PC-3 (cell line): Measurements from ENCODE around the gene INS. TPM values are rescaled to one million over a fixed set of nuclear protein-coding genes. Genes with fewer than 3 reads are reported as not detected.

Experiments
- ATAC-seq: fragments of 200-7000 bp; cut with Tn5 transposase; 2 replicates; pipeline ENCODE4 v1.9.1; 2020; ENCODE audit warnings: mild to moderate bottlenecking, moderate library complexity
- BruUV-seq: library from RNA; stranded (reverse); fragments of 400-500 nt; replicated peaks from 2 replicates; lab custom pipeline; 2021; lab: Mats Ljungman, UMichigan
- CTCF ChIA-PET: fragments of 300-600 bp; sonication (Branson Sonifier 250); formaldehyde crosslinking; loops from one replicate; lab custom pipeline; 2022; ENCODE audit warnings: antibody characterized with exemption; lab: Charles Lee
- POLR2A ChIA-PET: fragments of 300-600 bp; sonication (Branson Sonifier 250); formaldehyde crosslinking; loops from one replicate; lab custom pipeline; 2022; ENCODE audit warnings: antibody characterized with exemption; ENCODE audit not compliant: unreplicated experiment; lab: Charles Lee
- DNase-seq: peaks from one replicate; pipeline ENCODE4 v3.0.0-alpha.2; 2015
- H2AFZ ChIP-seq: fragments of 300-600 bp; sonication (generic); 2 replicates; pipeline ENCODE4 v1.6.0; 2016; ENCODE audit warnings: antibody characterized with exemption, low read length
- H3F3A ChIP-seq: fragments of 300-600 bp; sonication (generic); one replicate; pipeline ENCODE4 v1.6.0; 2017; ENCODE audit warnings: antibody characterized with exemption, low read length, control low read depth, mild to moderate bottlenecking; ENCODE audit not compliant: unreplicated experiment
- H3K27ac ChIP-seq: fragments of 300-600 bp; sonication (generic); 2 replicates; pipeline ENCODE4 v1.5.1; 2016; ENCODE audit warnings: mild to moderate bottlenecking, low read length
- H3K27me3 ChIP-seq: fragments of 300-600 bp; sonication (generic); 2 replicates; pipeline ENCODE4 v1.6.1; 2016; ENCODE audit warnings: low read length, mixed read lengths
- H3K36me3 ChIP-seq: fragments of 300-600 bp; sonication (generic); 2 replicates; pipeline ENCODE4 v1.6.1; 2016; ENCODE audit warnings: low read depth, mixed run types, low read length, mixed read lengths
- H3K4me1 ChIP-seq: fragments of 300-600 bp; sonication (generic); 2 replicates; pipeline ENCODE4 v1.5.1; 2016; ENCODE audit warnings: low read length; ENCODE audit not compliant: insufficient read depth
- H3K4me2 ChIP-seq: fragments of 300-600 bp; sonication (generic); 2 replicates; pipeline ENCODE4 v1.6.0; 2016; ENCODE audit warnings: low read length
- H3K4me3 ChIP-seq: fragments of 300-600 bp; sonication (generic); 2 replicates; pipeline ENCODE4 v1.5.1; 2016; ENCODE audit warnings: mild to moderate bottlenecking, low read length, mixed read lengths
- H3K79me2 ChIP-seq: fragments of 300-600 bp; sonication (generic); 2 replicates; pipeline ENCODE4 v1.6.1; 2017; ENCODE audit warnings: low read length, mixed read lengths
- H3K9ac ChIP-seq: fragments of 300-600 bp; sonication (generic); 2 replicates; pipeline ENCODE4 v1.6.0; 2016; ENCODE audit warnings: mild to moderate bottlenecking, low read length
- H3K9me2 ChIP-seq: fragments of 300-600 bp; sonication (generic); replicated peaks from 2 replicates; pipeline ENCODE4 v1.6.1; 2016; ENCODE audit warnings: mixed run types, low read length, mixed read lengths
- H3K9me3 ChIP-seq: fragments of 300-600 bp; sonication (generic); 2 replicates; pipeline ENCODE4 v1.6.1; 2016; ENCODE audit warnings: low read length, mixed read lengths
- H4K20me1 ChIP-seq: fragments of 300-600 bp; sonication (generic); 2 replicates; pipeline ENCODE4 v1.6.1; 2016; ENCODE audit warnings: low read length, mixed read lengths
- EZH2 ChIP-seq: fragments of 300-600 bp; sonication (generic); IDR thresholded peaks from one replicate; pipeline ENCODE4 v1.6.1; 2017; ENCODE audit warnings: antibody characterized with exemption, mild to moderate bottlenecking, low read length; ENCODE audit not compliant: unreplicated experiment
- EZH2phosphoT487 ChIP-seq: fragments of 300-600 bp; sonication (generic); IDR thresholded peaks from 2 replicates; pipeline ENCODE4 v1.6.1; 2018; ENCODE audit warnings: mild to moderate bottlenecking, antibody characterized with exemption, low read length, borderline replicate concordance
- intact Hi-C: fragments of 100-400 bp; cut with micrococcal nuclease; formaldehyde crosslinking; loops from 2 replicates; pipeline ENCODE4 v1.9.0; 2023
- total RNA-seq: library from RNA; depleted of rRNA; stranded (reverse); fragments of >200 nt; gene quantifications from 2 replicates; pipeline ENCODE4 v1.2.3, GENCODE V29; 2014
- TF ChIP-seq, protein P1 (sequence below): fragments of 300-600 bp; sonication (generic); conservative IDR thresholded peaks from 2 replicates; pipeline ENCODE4 v1.5.1; 2017; ENCODE audit warnings: antibody characterized with exemption, low read depth, mild to moderate bottlenecking, low read length

Gene INS
- total RNA-seq, 1 experiment from 2014 or later, result not detected

GRCh38 chr11:2149460-2149859 lies 11.5 kb downstream of the INS start:
- no peak overlapping the region for H3K4me2 ChIP-seq
- no peaks in the 10 kb centered on the region for H3K9me2 ChIP-seq
- ATAC-seq, result no peak
- no peak overlapping the region for H2AFZ ChIP-seq
- BruUV-seq, result no TSS peak
- H3K4me1 ChIP-seq, result peaks cover 10% of the 10 kb centered on the region
- ChIA-PET POLR2A (no interaction called here), CTCF (interaction anchor here (0.6 to 3.7 kb wide), 3 partner anchors 72 to 193 kb away, joined by 6 to 54 read pairs (median 9); no protein-coding TSS in a partner anchor)
- no peak overlapping the region for H3K9ac ChIP-seq
- intact Hi-C loops, result no loop called here
- no peaks in the 10 kb centered on the region for H3K36me3 ChIP-seq
- peaks cover 39% of the 10 kb centered on the region for H3K27me3 ChIP-seq
- DNase-seq, result no peak
- no peaks in the 10 kb centered on the region for H3K9me3 ChIP-seq
- H4K20me1 ChIP-seq, result no peaks in the 10 kb centered on the region
- H3K4me3 ChIP-seq, result no peak overlapping the region
- no peak for TF ChIP-seq EZH2phosphoT487
- no peak for TF ChIP-seq EZH2
- TF ChIP-seq, protein P1, sequence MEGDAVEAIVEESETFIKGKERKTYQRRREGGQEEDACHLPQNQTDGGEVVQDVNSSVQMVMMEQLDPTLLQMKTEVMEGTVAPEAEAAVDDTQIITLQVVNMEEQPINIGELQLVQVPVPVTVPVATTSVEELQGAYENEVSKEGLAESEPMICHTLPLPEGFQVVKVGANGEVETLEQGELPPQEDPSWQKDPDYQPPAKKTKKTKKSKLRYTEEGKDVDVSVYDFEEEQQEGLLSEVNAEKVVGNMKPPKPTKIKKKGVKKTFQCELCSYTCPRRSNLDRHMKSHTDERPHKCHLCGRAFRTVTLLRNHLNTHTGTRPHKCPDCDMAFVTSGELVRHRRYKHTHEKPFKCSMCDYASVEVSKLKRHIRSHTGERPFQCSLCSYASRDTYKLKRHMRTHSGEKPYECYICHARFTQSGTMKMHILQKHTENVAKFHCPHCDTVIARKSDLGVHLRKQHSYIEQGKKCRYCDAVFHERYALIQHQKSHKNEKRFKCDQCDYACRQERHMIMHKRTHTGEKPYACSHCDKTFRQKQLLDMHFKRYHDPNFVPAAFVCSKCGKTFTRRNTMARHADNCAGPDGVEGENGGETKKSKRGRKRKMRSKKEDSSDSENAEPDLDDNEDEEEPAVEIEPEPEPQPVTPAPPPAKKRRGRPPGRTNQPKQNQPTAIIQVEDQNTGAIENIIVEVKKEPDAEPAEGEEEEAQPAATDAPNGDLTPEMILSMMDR, result no peak
- H3K27ac ChIP-seq, result no peak overlapping the region
- no peaks in the 10 kb centered on the region for H3F3A ChIP-seq
- H3K79me2 ChIP-seq, result no peaks in the 10 kb centered on the region

- Histone ChIP-seq H2AFZ (no peak overlapping the region), H3K4me1 (peaks cover 10% of the 10 kb centered on the region), H4K20me1 (no peaks in the 10 kb centered on the region), H3K27ac (no peak overlapping the region), H3K27me3 (peaks cover 48% of the 10 kb centered on the region), H3K79me2 (no peaks in the 10 kb centered on the region), H3K9ac (no peak overlapping the region), H3K36me3 (no peaks in the 10 kb centered on the region), H3K9me2 (no peaks in the 10 kb centered on the region), H3K4me2 (no peak overlapping the region), H3K4me3 (no peak overlapping the region), H3F3A (no peaks in the 10 kb centered on the region), H3K9me3 (no peaks in the 10 kb centered on the region)
- TF ChIP-seq EZH2phosphoT487 (no peak), EZH2 (no peak)
- TF ChIP-seq, protein P1, result no peak
- DNase-seq, result no peak
- intact Hi-C loops, result no loop called here
- BruUV-seq, result no TSS peak
- CTCF ChIA-PET, result interaction anchor here (3.7 kb wide), 1 partner anchor 111 kb away, joined by 54 read pairs; no protein-coding TSS in a partner anchor
- no peak for ATAC-seq
- POLR2A ChIA-PET, result no interaction called here
These were observed 12.4 kb downstream of the INS start for GRCh38 chr11:2148595-2148994.

GRCh38 chr11:2147391-2147790 lies 13.6 kb downstream of the INS start:
- ATAC-seq, result no peak
- CTCF ChIA-PET, result interaction anchor here (0.6 kb wide), 1 partner anchor 10 kb away, joined by 4 read pairs; no protein-coding TSS in a partner anchor
- DNase-seq, result no peak
- POLR2A ChIA-PET, result no interaction called here
- Histone ChIP-seq H3K4me2 (no peak overlapping the region), H4K20me1 (no peaks in the 10 kb centered on the region), H3K27me3 (peaks cover 51% of the 10 kb centered on the region), H3K4me1 (peaks cover 18% of the 10 kb centered on the region), H3K27ac (no peak overlapping the region), H3K9me3 (no peaks in the 10 kb centered on the region), H3K9me2 (no peaks in the 10 kb centered on the region), H3K36me3 (no peaks in the 10 kb centered on the region), H3F3A (no peaks in the 10 kb centered on the region), H3K9ac (no peak overlapping the region), H2AFZ (no peak overlapping the region), H3K4me3 (no peak overlapping the region), H3K79me2 (no peaks in the 10 kb centered on the region)
- BruUV-seq, result no TSS peak
- intact Hi-C loops, result no loop called here
- TF ChIP-seq EZH2phosphoT487, result no peak
